KMS-11 (cell line): ENCODE measurements around the gene F2R.
"Not testable (repeated sequence)": the region's sequence is repeated elsewhere in the genome, so short reads cannot be mapped to it uniquely, and the experiment has no call there.

Source experiments
- H2AFZ ChIP-seq: fragments of 200-600 bp; sonication (generic); 2 replicates; pipeline ENCODE4 v1.6.1; 2016; ENCODE audit warnings: antibody characterized with exemption, mixed run types, low read depth
- H3K27ac ChIP-seq: fragments of 200-600 bp; sonication (generic); 2 replicates; pipeline ENCODE4 v1.6.1; 2016; ENCODE audit warnings: mild to moderate bottlenecking, mixed run types
- H3K27me3 ChIP-seq: fragments of 200-600 bp; sonication (generic); 2 replicates; pipeline ENCODE4 v1.6.1; 2017; ENCODE audit warnings: mild to moderate bottlenecking, low read depth, mixed run types, moderate library complexity; ENCODE audit not compliant: insufficient read depth
- H3K36me3 ChIP-seq: fragments of 200-600 bp; sonication (generic); 2 replicates; pipeline ENCODE4 v1.6.1; 2017; ENCODE audit warnings: mild to moderate bottlenecking, mixed run types; ENCODE audit not compliant: insufficient read depth
- H3K4me1 ChIP-seq: fragments of 200-600 bp; sonication (generic); 2 replicates; pipeline ENCODE4 v1.6.1; 2016; ENCODE audit warnings: mild to moderate bottlenecking, low read depth, mixed run types; ENCODE audit not compliant: poor library complexity, severe bottlenecking
- H3K4me2 ChIP-seq: fragments of 200-600 bp; sonication (generic); 2 replicates; pipeline ENCODE4 v1.7.0; 2016; ENCODE audit warnings: mild to moderate bottlenecking, mixed run types
- H3K4me3 ChIP-seq: fragments of 200-600 bp; sonication (generic); IDR thresholded peaks from 2 replicates; pipeline ENCODE4 v1.6.1; 2017; ENCODE audit warnings: low read depth, low read length, mixed read lengths; ENCODE audit not compliant: insufficient read depth
- H3K79me2 ChIP-seq: fragments of 200-600 bp; sonication (generic); 2 replicates; pipeline ENCODE4 v1.6.1; 2016; ENCODE audit warnings: low read depth, mixed run types; ENCODE audit not compliant: insufficient read depth
- H3K9ac ChIP-seq: fragments of 200-600 bp; sonication (generic); 2 replicates; pipeline ENCODE4 v1.6.1; 2016; ENCODE audit warnings: mild to moderate bottlenecking, mixed run types
- H4K20me1 ChIP-seq: fragments of 200-600 bp; sonication (generic); 2 replicates; pipeline ENCODE4 v1.6.1; 2016; ENCODE audit warnings: mild to moderate bottlenecking, mixed run types; ENCODE audit not compliant: insufficient read depth
- CTCF ChIP-seq: fragments of 200-600 bp; sonication (generic); conservative IDR thresholded peaks from 2 replicates; pipeline ENCODE4 v1.6.1; 2017; ENCODE audit warnings: low read depth, mild to moderate bottlenecking, antibody characterized with exemption, low read length, moderate library complexity, mixed read lengths

The F2R gene

GRCh38 chr5:76751291-76751690, 35.4 kb downstream of the F2R start:
- Histone ChIP-seq H3K27me3 (no peaks in the 10 kb centered on the region; the same call in 1 of the 2 replicates), H4K20me1 (no peaks in the 10 kb centered on the region), H3K4me1 (no peaks in the 10 kb centered on the region), H3K4me3 (no peak overlapping the region), H2AFZ (no peak overlapping the region), H3K9ac (no peak overlapping the region), H3K36me3 (no peaks in the 10 kb centered on the region), H3K27ac (no peak overlapping the region), H3K4me2 (no peak overlapping the region), H3K79me2 (no peaks in the 10 kb centered on the region)
- no peak for TF ChIP-seq CTCF

GRCh38 chr5:76754668-76755078, 38.7 kb downstream of the F2R start:
- Histone ChIP-seq H2AFZ (no peak overlapping the region), H3K27ac (no peak overlapping the region), H3K4me2 (no peak overlapping the region), H3K9ac (no peak overlapping the region), H3K27me3 (no peaks in the 10 kb centered on the region; the same call in 1 of the 2 replicates), H3K36me3 (no peaks in the 10 kb centered on the region), H3K4me1 (no peaks in the 10 kb centered on the region), H4K20me1 (no peaks in the 10 kb centered on the region), H3K4me3 (no peak overlapping the region), H3K79me2 (no peaks in the 10 kb centered on the region)
- TF ChIP-seq CTCF: no peak

- H3K4me1 ChIP-seq: no peaks in the 10 kb centered on the region
- no peak for TF ChIP-seq CTCF
- H3K27me3 ChIP-seq: no peaks in the 10 kb centered on the region; the same call in 1 of the 2 replicates
- no peak overlapping the region for H2AFZ ChIP-seq
- no peak overlapping the region for H3K9ac ChIP-seq
- H3K79me2 ChIP-seq: no peaks in the 10 kb centered on the region
- no peaks in the 10 kb centered on the region for H4K20me1 ChIP-seq
- no peak overlapping the region for H3K27ac ChIP-seq
- no peaks in the 10 kb centered on the region for H3K36me3 ChIP-seq
- H3K4me2 ChIP-seq: no peak overlapping the region
- no peak overlapping the region for H3K4me3 ChIP-seq
Measured at GRCh38 chr5:76755779-76756637, 40.1 kb downstream of the F2R start.

- Histone ChIP-seq H3K27ac (no peak overlapping the region), H4K20me1 (no peaks in the 10 kb centered on the region), H3K36me3 (no peaks in the 10 kb centered on the region)
Measured at GRCh38 chr5:76757049-76757448, 41.1 kb downstream of the F2R start.

GRCh38 chr5:76761118-76761517, 45.2 kb downstream of the F2R start:
- not testable (repeated sequence) for H3K79me2 ChIP-seq, H3K4me3 ChIP-seq, H3K9ac ChIP-seq, H3K4me1 ChIP-seq, H3K36me3 ChIP-seq, H2AFZ ChIP-seq, H3K27me3 ChIP-seq, H3K27ac ChIP-seq, H4K20me1 ChIP-seq, H3K4me2 ChIP-seq

More at GRCh38 chr5:76757049-76757448, 41.1 kb downstream of the F2R start:
- H3K4me1 ChIP-seq: no peaks in the 10 kb centered on the region
- H3K79me2 ChIP-seq: no peaks in the 10 kb centered on the region
- H3K4me3 ChIP-seq: no peak overlapping the region
- H3K4me2 ChIP-seq: no peak overlapping the region
- H3K9ac ChIP-seq: no peak overlapping the region
- no peak overlapping the region for H2AFZ ChIP-seq
- TF ChIP-seq CTCF: no peak
- H3K27me3 ChIP-seq: no peaks in the 10 kb centered on the region; the same call in 1 of the 2 replicates
